ENCODE data around the gene ARPC5. TPM values are rescaled to one million over a fixed set of nuclear protein-coding genes. Genes with fewer than 3 reads are reported as not detected.
A peak's percentile ranks its signal among the peaks of the same experiment; 100 is the strongest.

Gene ARPC5
- total and polyA plus RNA-seq, 10 of the 15 experiments (the other 5 are each of a cell fraction or from before 2014, with no cell fraction given), result 238 to 784 (median 309) TPM

- no peak for TF ChIP-seq CUX1 (IDR thresholded peaks at IDR 0.05; ENCODE audit: insufficient replicate concordance, low read depth, low read length)
- no peak for TF ChIP-seq NR2C1 (IDR thresholded peaks at IDR 0.05)
- TF ChIP-seq MLLT1 (IDR thresholded peaks at IDR 0.05), result peak; percentile 23; the same call in 1 of the 2 replicates
- no peak for TF ChIP-seq SMAD1 (IDR thresholded peaks at IDR 0.05; ENCODE audit: low read depth, partially characterized antibody)
- 0 out of 2 replicates have a peak, but pooled peaks have one; percentile 9 for TF ChIP-seq ZNF207 (IDR thresholded peaks at IDR 0.05; ENCODE audit: borderline replicate concordance)
- no peak for TF ChIP-seq KDM1A (IDR thresholded peaks at IDR 0.05; ENCODE audit: borderline replicate concordance)
- TF ChIP-seq ZSCAN29 (IDR thresholded peaks at IDR 0.05), result no peak
- peak in 1 of 2 experiments; percentile 4; a peak in 2 of 4 replicates for TF ChIP-seq IKZF2 (IDR thresholded peaks at IDR 0.05)
- peak; percentile 62 for TF ChIP-seq ZNF592 (IDR thresholded peaks at IDR 0.05)
- TF ChIP-seq BMI1 (IDR thresholded peaks at IDR 0.05; ENCODE audit: borderline replicate concordance), result no peak
These were observed 30.8 kb downstream of the ARPC5 start (continued) for GRCh38 chr1:183604815-183605214.

Measured in GM12878 (cell line).